Trophoblast cell (in vitro differentiated cells and primary cell): ENCODE measurements around the gene KCNMA1.

ENCODE experiments used
- DNase-seq, 2 donors: peaks; one replicate each; pipeline ENCODE4 v3.0.0-alpha.2; 2016
- H2AFZ ChIP-seq: 2 replicates; pipeline ENCODE4 v1.6.1; 2013; ENCODE audit warnings: low read length, moderate library complexity, mild to moderate bottlenecking; ENCODE audit not compliant: insufficient read depth, poor library complexity
- H2AK5ac ChIP-seq: 2 replicates; pipeline ENCODE4 v1.6.1; 2013; ENCODE audit warnings: mild to moderate bottlenecking, low read length
- H2BK120ac ChIP-seq: 2 replicates; pipeline ENCODE4 v1.6.1; 2013; ENCODE audit warnings: low read length, mild to moderate bottlenecking, moderate library complexity; ENCODE audit not compliant: insufficient read depth, poor library complexity
- H2BK12ac ChIP-seq: 2 replicates; pipeline ENCODE4 v1.6.1; 2013; ENCODE audit warnings: mild to moderate bottlenecking, low read length, moderate library complexity
- H2BK5ac ChIP-seq: 2 replicates; pipeline ENCODE4 v1.6.1; 2013; ENCODE audit warnings: low read length, low read depth, moderate library complexity, mild to moderate bottlenecking; ENCODE audit not compliant: poor library complexity
- H3K14ac ChIP-seq: 2 replicates; pipeline ENCODE4 v1.6.1; 2013; ENCODE audit warnings: mild to moderate bottlenecking, low read length
- H3K18ac ChIP-seq: 2 replicates; pipeline ENCODE4 v1.6.1; 2013; ENCODE audit warnings: mild to moderate bottlenecking, low read length
- H3K23ac ChIP-seq: 2 replicates; pipeline ENCODE4 v1.6.1; 2013; ENCODE audit warnings: low read length
- H3K27ac ChIP-seq: 2 replicates; pipeline ENCODE4 v1.5.1; 2013; ENCODE audit warnings: low read depth, mild to moderate bottlenecking, inconsistent platforms, low read length, moderate library complexity
- H3K27me3 ChIP-seq: 2 replicates; pipeline ENCODE4 v1.6.1; 2013; ENCODE audit warnings: inconsistent platforms, mild to moderate bottlenecking, low read length, moderate library complexity; ENCODE audit not compliant: insufficient read depth
- H3K36me3 ChIP-seq, 2 experiments: 1 replicate in 1 of 2; 2 replicates in 1 of 2; pipeline ENCODE4 v1.6.1; 2013; ENCODE audit warnings: low read length in 2 of 2, mild to moderate bottlenecking in 2 of 2, moderate library complexity in 1 of 2; ENCODE audit not compliant: insufficient read depth in 2 of 2, control insufficient read depth in 1 of 2
- H3K4ac ChIP-seq: 2 replicates; pipeline ENCODE4 v1.6.1; 2013; ENCODE audit warnings: low read depth, mild to moderate bottlenecking, low read length, moderate library complexity
- H3K4me1 ChIP-seq, 2 experiments: 1 replicate in 1 of 2; 2 replicates in 1 of 2; pipeline ENCODE4 v1.6.1; 2013; ENCODE audit warnings: low read length in 2 of 2, mild to moderate bottlenecking in 2 of 2, moderate library complexity in 1 of 2; ENCODE audit not compliant: insufficient read depth in 2 of 2, control insufficient read depth in 1 of 2
- H3K4me2 ChIP-seq: 2 replicates; pipeline ENCODE4 v1.6.1; 2013; ENCODE audit warnings: inconsistent platforms, mild to moderate bottlenecking, low read length, moderate library complexity
- H3K4me3 ChIP-seq: 2 replicates; pipeline ENCODE4 v1.5.1; 2013; ENCODE audit warnings: mild to moderate bottlenecking, low read depth, low read length, inconsistent platforms
- H3K79me1 ChIP-seq: one replicate; pipeline ENCODE4 v1.6.1; 2013; ENCODE audit warnings: low read length
- H3K79me2 ChIP-seq: 2 replicates; pipeline ENCODE4 v1.6.1; 2013; ENCODE audit warnings: low read length, mild to moderate bottlenecking; ENCODE audit not compliant: control insufficient read depth, insufficient read depth, poor library complexity
- H3K9ac ChIP-seq: 2 replicates; pipeline ENCODE4 v1.6.1; 2013; ENCODE audit warnings: mild to moderate bottlenecking, low read length
- H3K9me3 ChIP-seq: 2 replicates; pipeline ENCODE4 v1.6.1; 2013; ENCODE audit warnings: low read depth, mild to moderate bottlenecking, control low read depth, inconsistent platforms, low read length; ENCODE audit not compliant: insufficient read depth
- H4K12ac ChIP-seq: 2 replicates; pipeline ENCODE4 v1.6.1; 2013; ENCODE audit warnings: low read depth, mild to moderate bottlenecking, low read length, moderate library complexity
- H4K8ac ChIP-seq: 2 replicates; pipeline ENCODE4 v1.6.1; 2013; ENCODE audit warnings: low read depth, mild to moderate bottlenecking, low read length, moderate library complexity
- H4K91ac ChIP-seq: one replicate; pipeline ENCODE4 v1.6.1; 2013; ENCODE audit warnings: low read depth, mild to moderate bottlenecking, low read length, moderate library complexity
- WGBS: extraction: QIAGEN DNeasy Blood & Tissue Kit; methylation state at CpG from one replicate; pipeline ENCODE4 v1.1.7; 2013; ENCODE audit warnings: missing lambda C conversion rate; ENCODE audit not compliant: insufficient read length, insufficient coverage; ENCODE audit errors: extremely low coverage; 5-methylcytosine and 5-hydroxymethylcytosine counted together

Gene KCNMA1

DNA sequence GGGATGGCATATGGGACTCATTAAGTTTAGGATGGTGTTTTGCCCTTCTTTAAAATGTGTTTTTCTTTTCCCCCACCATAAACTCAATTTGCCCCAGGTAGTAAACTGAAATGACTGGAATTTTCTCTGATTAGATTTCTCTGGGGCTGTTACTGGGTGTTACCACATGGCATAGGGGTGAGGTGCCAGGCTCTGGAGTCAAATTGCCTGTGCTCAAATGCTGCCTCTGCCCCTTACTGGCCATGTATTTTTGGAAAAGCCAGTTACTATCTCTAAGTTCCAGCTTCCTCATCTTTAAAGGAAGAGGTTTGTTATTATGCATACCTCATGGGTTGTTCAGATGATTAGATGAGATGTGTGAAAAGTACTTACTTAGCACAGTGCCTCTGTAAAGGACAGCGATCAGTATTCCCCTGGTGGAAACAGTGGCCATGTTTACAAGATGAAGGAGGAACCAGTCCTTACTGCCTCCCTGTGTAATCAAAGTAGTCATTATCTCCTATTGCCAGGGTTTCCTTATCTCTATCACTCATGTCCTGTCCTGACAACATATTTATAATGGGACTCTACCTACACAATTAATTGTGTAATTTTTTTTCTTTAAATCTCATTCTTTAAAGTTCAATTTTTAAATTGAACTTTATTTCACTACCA, 352.0 kb downstream of the KCNMA1 start:
- Histone ChIP-seq H3K27me3 (no peaks in the 10 kb centered on the region), H3K36me3 (no peaks in the 10 kb centered on the region), H3K4ac (no peak overlapping the region), H3K14ac (no peak overlapping the region), H3K18ac (no peak overlapping the region), H2AFZ (no peak overlapping the region), H4K12ac (no peak overlapping the region), H3K79me2 (peaks cover 7% of the 10 kb centered on the region), H3K27ac (peak overlapping the region; percentile 19), H3K4me2 (no peak overlapping the region), H3K79me1 (peaks cover 50% of the 10 kb centered on the region), H2BK120ac (peak overlapping the region; percentile 53), H3K4me1 (peaks cover 25 to 41% of the 10 kb centered on the region in 2 experiments), H3K9ac (no peak overlapping the region), H2BK12ac (peak overlapping the region; percentile 76), H4K8ac (no peak overlapping the region), H3K9me3 (no peaks in the 10 kb centered on the region), H2BK5ac (no peak overlapping the region), H3K23ac (no peak overlapping the region), H4K91ac (peak overlapping the region; percentile 78), H2AK5ac (peak overlapping the region; percentile 45), H3K4me3 (no peak overlapping the region)
- DNase-seq, result peak in 1 of 2 donors; percentile 17
- no CpG with 5 or more reads among the region's 1 CpG for WGBS

DNA sequence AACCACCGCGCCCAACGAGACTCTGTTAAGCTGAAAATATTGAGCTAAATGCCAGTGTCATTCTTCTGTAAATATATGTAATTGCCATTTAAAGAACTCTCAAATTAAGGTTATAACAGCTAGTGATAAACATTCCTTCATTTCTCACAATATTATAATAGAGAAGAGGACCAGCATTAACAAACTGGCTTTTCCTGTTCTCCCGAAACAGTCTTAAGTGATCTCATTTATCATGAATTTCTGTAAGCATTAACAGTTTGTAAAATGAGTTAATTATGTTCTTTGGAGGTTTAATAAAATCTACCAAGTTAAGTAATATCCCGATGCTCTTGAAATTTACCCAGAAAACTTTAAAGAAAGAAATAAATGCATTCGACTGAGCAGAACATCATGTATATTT, 352.8 kb downstream of the KCNMA1 start:
- Histone ChIP-seq H3K23ac (no peak overlapping the region), H3K36me3 (no peaks in the 10 kb centered on the region), H2BK120ac (no peak overlapping the region), H3K4me1 (peaks cover 23 to 40% of the 10 kb centered on the region in 2 experiments), H2BK12ac (no peak overlapping the region), H3K27me3 (no peaks in the 10 kb centered on the region), H3K18ac (no peak overlapping the region), H3K4ac (no peak overlapping the region), H3K14ac (no peak overlapping the region), H2AK5ac (no peak overlapping the region), H3K9ac (no peak overlapping the region), H3K4me3 (no peak overlapping the region), H4K12ac (no peak overlapping the region), H3K79me2 (peaks cover 5% of the 10 kb centered on the region), H3K79me1 (peaks cover 50% of the 10 kb centered on the region), H4K8ac (no peak overlapping the region), H3K4me2 (no peak overlapping the region), H4K91ac (peak overlapping the region; percentile 52), H2BK5ac (no peak overlapping the region), H3K9me3 (no peaks in the 10 kb centered on the region), H2AFZ (no peak overlapping the region), H3K27ac (no peak overlapping the region)
- DNase-seq, result peak; percentile 44 to 83
- no CpG with 5 or more reads among the region's 6 CpGs for WGBS

DNA sequence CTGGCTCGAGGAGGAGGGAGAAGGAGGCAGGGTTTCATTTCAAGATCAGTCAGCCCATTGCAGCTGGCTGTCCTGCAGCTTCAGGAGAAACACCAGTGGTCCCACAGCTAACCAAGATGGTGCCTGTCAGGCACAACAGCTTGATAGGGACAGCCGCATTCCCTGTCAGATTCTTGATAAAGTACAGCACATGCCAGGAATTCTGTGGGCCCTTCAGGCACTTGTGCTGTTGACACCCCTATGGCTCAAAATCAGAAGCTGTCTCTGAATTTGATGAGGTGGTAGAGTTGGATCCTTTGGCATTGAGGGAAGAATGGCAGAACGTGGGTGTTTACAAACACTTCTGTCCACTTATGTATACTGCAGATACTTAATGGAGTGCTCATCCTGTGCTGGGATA, 354.3 kb downstream of the KCNMA1 start:
- no peak overlapping the region for H4K8ac ChIP-seq
- no peak overlapping the region for H2BK5ac ChIP-seq
- H3K9ac ChIP-seq, result no peak overlapping the region
- H2BK12ac ChIP-seq, result peak overlapping the region; percentile 15
- no CpG with 5 or more reads among the region's 3 CpGs for WGBS
- no peak overlapping the region for H3K14ac ChIP-seq
- H3K4me3 ChIP-seq, result no peak overlapping the region
- peaks cover 18 to 35% of the 10 kb centered on the region in 2 experiments for H3K4me1 ChIP-seq
- DNase-seq, result peak; percentile 64 to 70
- H3K4ac ChIP-seq, result no peak overlapping the region
- no peak overlapping the region for H3K18ac ChIP-seq
- H3K4me2 ChIP-seq, result no peak overlapping the region
- peaks cover 0 to 2% of the 10 kb centered on the region in 2 experiments for H3K36me3 ChIP-seq
- peaks cover 2% of the 10 kb centered on the region for H3K79me2 ChIP-seq
- no peak overlapping the region for H4K91ac ChIP-seq
- H3K23ac ChIP-seq, result no peak overlapping the region
- no peak overlapping the region for H2BK120ac ChIP-seq
- no peak overlapping the region for H2AFZ ChIP-seq
- H3K27me3 ChIP-seq, result no peaks in the 10 kb centered on the region
- peaks cover 45% of the 10 kb centered on the region for H3K79me1 ChIP-seq
- peak overlapping the region; percentile 85 for H3K27ac ChIP-seq
- H2AK5ac ChIP-seq, result no peak overlapping the region
- peaks cover 2% of the 10 kb centered on the region for H3K9me3 ChIP-seq
- no peak overlapping the region for H4K12ac ChIP-seq

DNA sequence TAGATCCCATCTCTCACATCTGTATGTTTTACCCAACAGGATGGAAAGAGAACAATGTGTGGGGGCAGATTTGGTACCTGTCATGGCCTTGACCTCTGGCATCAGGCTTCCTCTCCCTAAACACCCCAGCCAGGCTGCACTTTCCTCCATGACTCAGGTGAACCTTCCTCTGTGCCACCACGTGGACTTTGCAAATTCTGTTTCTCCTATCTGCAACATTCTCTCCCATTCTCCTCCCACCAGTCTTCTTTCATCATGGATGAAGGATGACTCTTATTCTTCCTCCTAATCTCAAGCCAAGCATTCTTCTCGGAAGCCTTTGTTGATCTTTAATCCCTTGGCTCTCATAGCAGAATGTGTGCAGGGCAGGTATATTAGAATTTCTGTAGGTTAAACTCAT, 355.4 kb downstream of the KCNMA1 start:
- Histone ChIP-seq H2BK5ac (no peak overlapping the region), H3K79me2 (peaks cover 2% of the 10 kb centered on the region), H3K18ac (peak overlapping the region; percentile 55), H3K27ac (no peak overlapping the region), H3K4me2 (no peak overlapping the region), H4K91ac (peak overlapping the region; percentile 58), H4K8ac (peak overlapping the region; percentile 23), H2BK12ac (peak overlapping the region; percentile 74), H3K36me3 (peaks cover 0 to 2% of the 10 kb centered on the region in 2 experiments), H3K4me1 (peaks cover 16 to 31% of the 10 kb centered on the region in 2 experiments), H3K9me3 (peaks cover 2% of the 10 kb centered on the region), H3K23ac (no peak overlapping the region), H3K9ac (no peak overlapping the region), H2AFZ (no peak overlapping the region), H3K14ac (peak overlapping the region; percentile 86), H3K27me3 (no peaks in the 10 kb centered on the region), H3K4me3 (no peak overlapping the region), H3K4ac (no peak overlapping the region), H3K79me1 (peaks cover 38% of the 10 kb centered on the region), H4K12ac (no peak overlapping the region), H2AK5ac (peak overlapping the region; percentile 13), H2BK120ac (peak overlapping the region; percentile 81)
- no CpG with 5 or more reads among the region's 2 CpGs for WGBS
- peak; percentile 9 to 65 for DNase-seq
